Brain microvascular endothelial cell (primary cell): ENCODE data around the gene KCNQ5.

Experiments used
- DNase-seq: peaks from one replicate; pipeline ENCODE4 v3.0.0-alpha.2; 2020
- H3K27ac ChIP-seq: fragments of 250-450 bp; sonication (Bioruptor Pico); 2 replicates; pipeline ENCODE4 v1.5.1; 2020; ENCODE audit warnings: mild to moderate bottlenecking, moderate library complexity
- H3K27me3 ChIP-seq: fragments of 250-450 bp; sonication (Bioruptor Pico); replicated peaks from 2 replicates; pipeline ENCODE4 v1.5.1; 2020; ENCODE audit warnings: mild to moderate bottlenecking
- H3K36me3 ChIP-seq: fragments of 250-450 bp; sonication (Bioruptor Pico); replicated peaks from 2 replicates; pipeline ENCODE4 v1.5.1; 2020; ENCODE audit warnings: mild to moderate bottlenecking
- H3K4me3 ChIP-seq: 2 replicates; pipeline ENCODE4 v1.5.1; 2011; ENCODE audit warnings: low read depth, mild to moderate bottlenecking, control low read depth, low read length, moderate library complexity
- CTCF ChIP-seq: IDR thresholded peaks from 2 replicates; pipeline ENCODE4 v1.5.1; 2011; ENCODE audit warnings: low read depth, mild to moderate bottlenecking, moderate library complexity, low read length, control low read depth, inconsistent platforms; ENCODE audit errors: missing control alignments
- in situ Hi-C: cut with HindIII; loops from 2 replicates; pipeline ENCODE4 v1.10.0; 2017; ENCODE audit warnings: low sequenced_read_pairs, low pct_ligation_motif_present

KCNQ5 gene

GRCh38 chr6:72984981-72985665 is 363.3 kb downstream of the KCNQ5 start:
- DNase-seq: no peak
- no peak for TF ChIP-seq CTCF
- Histone ChIP-seq H3K36me3 (no peaks in the 10 kb centered on the region), H3K4me3 (no peak overlapping the region), H3K27ac (no peak overlapping the region), H3K27me3 (no peaks in the 10 kb centered on the region)
- in situ Hi-C loops: no loop called here

- no peaks in the 10 kb centered on the region for H3K36me3 ChIP-seq
- no peak for DNase-seq
- H3K27me3 ChIP-seq: no peaks in the 10 kb centered on the region
- TF ChIP-seq CTCF: no peak
- H3K27ac ChIP-seq: no peak overlapping the region
- in situ Hi-C loops: no loop called here
- no peak overlapping the region for H3K4me3 ChIP-seq
Measured at GRCh38 chr6:72987301-72987700, 365.4 kb downstream of the KCNQ5 start.

GRCh38 chr6:72999995-73000394 is 378.1 kb downstream of the KCNQ5 start:
- in situ Hi-C loops: no loop called here
- no peak for TF ChIP-seq CTCF
- no peaks in the 10 kb centered on the region for H3K36me3 ChIP-seq
- no peak overlapping the region for H3K4me3 ChIP-seq
- H3K27ac ChIP-seq: no peak overlapping the region
- no peak for DNase-seq
- no peaks in the 10 kb centered on the region for H3K27me3 ChIP-seq

GRCh38 chr6:73000460-73000859 is 378.6 kb downstream of the KCNQ5 start:
- DNase-seq: no peak
- Histone ChIP-seq H3K27me3 (no peaks in the 10 kb centered on the region), H3K4me3 (no peak overlapping the region), H3K27ac (no peak overlapping the region), H3K36me3 (no peaks in the 10 kb centered on the region)
- in situ Hi-C loops: no loop called here
- no peak for TF ChIP-seq CTCF

- no peaks in the 10 kb centered on the region for H3K36me3 ChIP-seq
- DNase-seq: no peak
- no peak overlapping the region for H3K27ac ChIP-seq
- no peak for TF ChIP-seq CTCF
- no peak overlapping the region for H3K4me3 ChIP-seq
- no peaks in the 10 kb centered on the region for H3K27me3 ChIP-seq
- in situ Hi-C loops: no loop called here
Measured at GRCh38 chr6:73002588-73002987, 380.7 kb downstream of the KCNQ5 start.

- no peak for TF ChIP-seq CTCF
- H3K27me3 ChIP-seq: no peaks in the 10 kb centered on the region
- no peaks in the 10 kb centered on the region for H3K36me3 ChIP-seq
- no peak overlapping the region for H3K27ac ChIP-seq
- DNase-seq: no peak
- in situ Hi-C loops: no loop called here
- H3K4me3 ChIP-seq: no peak overlapping the region
Measured at GRCh38 chr6:73003302-73003701, 381.4 kb downstream of the KCNQ5 start.
